Measurements from ENCODE around the gene ANKHD1.

ANKHD1 gene

GRCh38 chr5:140401362-140402257 lies at the start of gene ANKHD1:
Gene ANKHD1 (plus strand): TSS chr5:140401833. CDS start chr5:140401968, 135 bp downstream.
- Histone ChIP-seq H3K9me3 (ENCODE audit: control insufficient read depth, low read depth, low read length) (no peaks in the 10 kb centered on the region), H3K9ac (ENCODE audit: low read length) (peak within 1 kb of the TSS; percentile 85), H3K27me3 (ENCODE audit: control insufficient read depth, insufficient read depth, low read length) (no peaks in the 10 kb centered on the region), H3K36me3 (ENCODE audit: control insufficient read depth, low read depth, low read length) (no peaks in the 10 kb centered on the region), H3K27ac (ENCODE audit: low read length) (peak within 1 kb of the TSS; percentile 89), H3K4me1 (ENCODE audit: control insufficient read depth, low read depth, low read length) (peaks cover 21% of the 10 kb centered on the region), H3K4me3 (ENCODE audit: low read length) (peak within 1 kb of the TSS; percentile 76)

- H3K9ac ChIP-seq (ENCODE audit: low read length): no peak overlapping the region
- no peaks in the 10 kb centered on the region for H3K9me3 ChIP-seq (ENCODE audit: control insufficient read depth, low read depth, low read length)
- no peaks in the 10 kb centered on the region for H3K4me1 ChIP-seq (ENCODE audit: control insufficient read depth, low read depth, low read length)
- H3K27ac ChIP-seq (ENCODE audit: low read length): no peak overlapping the region
- peaks cover 4% of the 10 kb centered on the region for H3K27me3 ChIP-seq (ENCODE audit: control insufficient read depth, insufficient read depth, low read length)
- H3K4me3 ChIP-seq (ENCODE audit: low read length): no peak overlapping the region
- no peaks in the 10 kb centered on the region for H3K36me3 ChIP-seq (ENCODE audit: control insufficient read depth, low read depth, low read length)
Observed at GRCh38 chr5:140355546-140355945, 46.1 kb upstream of the ANKHD1 start.

- H3K4me3 ChIP-seq (ENCODE audit: low read length): no peak overlapping the region
- no peak overlapping the region for H3K27ac ChIP-seq (ENCODE audit: low read length)
- no peaks in the 10 kb centered on the region for H3K4me1 ChIP-seq (ENCODE audit: control insufficient read depth, low read depth, low read length)
- H3K9ac ChIP-seq (ENCODE audit: low read length): no peak overlapping the region
- peaks cover 4% of the 10 kb centered on the region for H3K27me3 ChIP-seq (ENCODE audit: control insufficient read depth, insufficient read depth, low read length)
- H3K36me3 ChIP-seq (ENCODE audit: control insufficient read depth, low read depth, low read length): no peaks in the 10 kb centered on the region
- H3K9me3 ChIP-seq (ENCODE audit: control insufficient read depth, low read depth, low read length): no peaks in the 10 kb centered on the region
Observed at GRCh38 chr5:140356853-140357725, 44.5 kb upstream of the ANKHD1 start.

- no peaks in the 10 kb centered on the region for H3K36me3 ChIP-seq (ENCODE audit: control insufficient read depth, low read depth, low read length)
- no peak overlapping the region for H3K4me3 ChIP-seq (ENCODE audit: low read length)
- no peak overlapping the region for H3K27ac ChIP-seq (ENCODE audit: low read length)
- H3K9me3 ChIP-seq (ENCODE audit: control insufficient read depth, low read depth, low read length): no peaks in the 10 kb centered on the region
- H3K4me1 ChIP-seq (ENCODE audit: control insufficient read depth, low read depth, low read length): no peaks in the 10 kb centered on the region
- peaks cover 4% of the 10 kb centered on the region for H3K27me3 ChIP-seq (ENCODE audit: control insufficient read depth, insufficient read depth, low read length)
- no peak overlapping the region for H3K9ac ChIP-seq (ENCODE audit: low read length)
Observed at GRCh38 chr5:140357726-140358093, 43.9 kb upstream of the ANKHD1 start.

GRCh38 chr5:140358738-140359310 lies 42.8 kb upstream of the ANKHD1 start:
- Histone ChIP-seq H3K9ac (ENCODE audit: low read length) (no peak overlapping the region), H3K27me3 (ENCODE audit: control insufficient read depth, insufficient read depth, low read length) (peaks cover 4% of the 10 kb centered on the region), H3K4me1 (ENCODE audit: control insufficient read depth, low read depth, low read length) (no peaks in the 10 kb centered on the region), H3K4me3 (ENCODE audit: low read length) (no peak overlapping the region), H3K9me3 (ENCODE audit: control insufficient read depth, low read depth, low read length) (no peaks in the 10 kb centered on the region), H3K27ac (ENCODE audit: low read length) (no peak overlapping the region), H3K36me3 (ENCODE audit: control insufficient read depth, low read depth, low read length) (no peaks in the 10 kb centered on the region)

- Histone ChIP-seq H3K36me3 (ENCODE audit: control insufficient read depth, low read depth, low read length) (no peaks in the 10 kb centered on the region), H3K9ac (ENCODE audit: low read length) (no peak within 1 kb of the TSS), H3K27ac (ENCODE audit: low read length) (no peak within 1 kb of the TSS), H3K9me3 (ENCODE audit: control insufficient read depth, low read depth, low read length) (no peaks in the 10 kb centered on the region), H3K4me3 (ENCODE audit: low read length) (no peak within 1 kb of the TSS), H3K4me1 (ENCODE audit: control insufficient read depth, low read depth, low read length) (no peaks in the 10 kb centered on the region), H3K27me3 (ENCODE audit: control insufficient read depth, insufficient read depth, low read length) (peaks cover 4% of the 10 kb centered on the region)
Observed at GRCh38 chr5:140360101-140360500, 41.5 kb upstream of the ANKHD1 start, which contains the start of gene SLC4A9. Gene SLC4A9 (plus strand): TSS chr5:140360194. CDS start chr5:140360237, 43 bp downstream.

GRCh38 chr5:140360681-140361479 lies 40.8 kb upstream of the ANKHD1 start:
- Histone ChIP-seq H3K9me3 (ENCODE audit: control insufficient read depth, low read depth, low read length) (no peaks in the 10 kb centered on the region), H3K4me1 (ENCODE audit: control insufficient read depth, low read depth, low read length) (no peaks in the 10 kb centered on the region), H3K27ac (ENCODE audit: low read length) (no peak overlapping the region), H3K27me3 (ENCODE audit: control insufficient read depth, insufficient read depth, low read length) (peaks cover 4% of the 10 kb centered on the region), H3K4me3 (ENCODE audit: low read length) (no peak overlapping the region), H3K36me3 (ENCODE audit: control insufficient read depth, low read depth, low read length) (no peaks in the 10 kb centered on the region), H3K9ac (ENCODE audit: low read length) (no peak overlapping the region)

GRCh38 chr5:140361901-140362300 lies 39.7 kb upstream of the ANKHD1 start:
- Histone ChIP-seq H3K27me3 (ENCODE audit: control insufficient read depth, insufficient read depth, low read length) (peaks cover 4% of the 10 kb centered on the region), H3K4me1 (ENCODE audit: control insufficient read depth, low read depth, low read length) (no peaks in the 10 kb centered on the region), H3K36me3 (ENCODE audit: control insufficient read depth, low read depth, low read length) (no peaks in the 10 kb centered on the region), H3K9ac (ENCODE audit: low read length) (no peak overlapping the region), H3K4me3 (ENCODE audit: low read length) (no peak overlapping the region), H3K9me3 (ENCODE audit: control insufficient read depth, low read depth, low read length) (no peaks in the 10 kb centered on the region), H3K27ac (ENCODE audit: low read length) (no peak overlapping the region)

GRCh38 chr5:140362311-140362710 lies 39.3 kb upstream of the ANKHD1 start:
- H3K27me3 ChIP-seq (ENCODE audit: control insufficient read depth, insufficient read depth, low read length): peaks cover 4% of the 10 kb centered on the region
- no peak overlapping the region for H3K4me3 ChIP-seq (ENCODE audit: low read length)
- H3K36me3 ChIP-seq (ENCODE audit: control insufficient read depth, low read depth, low read length): no peaks in the 10 kb centered on the region
- no peaks in the 10 kb centered on the region for H3K4me1 ChIP-seq (ENCODE audit: control insufficient read depth, low read depth, low read length)
- H3K9me3 ChIP-seq (ENCODE audit: control insufficient read depth, low read depth, low read length): no peaks in the 10 kb centered on the region
- H3K27ac ChIP-seq (ENCODE audit: low read length): no peak overlapping the region
- no peak overlapping the region for H3K9ac ChIP-seq (ENCODE audit: low read length)

- H3K9me3 ChIP-seq (ENCODE audit: control insufficient read depth, low read depth, low read length): no peaks in the 10 kb centered on the region
- H3K9ac ChIP-seq (ENCODE audit: low read length): peak overlapping the region; percentile 60
- H3K4me1 ChIP-seq (ENCODE audit: control insufficient read depth, low read depth, low read length): no peaks in the 10 kb centered on the region
- no peak overlapping the region for H3K27ac ChIP-seq (ENCODE audit: low read length)
- peaks cover 4% of the 10 kb centered on the region for H3K27me3 ChIP-seq (ENCODE audit: control insufficient read depth, insufficient read depth, low read length)
- peak overlapping the region; percentile 73 for H3K4me3 ChIP-seq (ENCODE audit: low read length)
- no peaks in the 10 kb centered on the region for H3K36me3 ChIP-seq (ENCODE audit: control insufficient read depth, low read depth, low read length)
Observed at GRCh38 chr5:140362875-140363630, 38.6 kb upstream of the ANKHD1 start.

Measured in iPS-18a (cell line).